SK-MEL-5 (cell line): ENCODE data around the gene TFAP2E. TPM values are rescaled to one million over a fixed set of nuclear protein-coding genes. Genes with fewer than 3 reads are reported as not detected.
A peak's percentile ranks its signal among the peaks of the same experiment; 100 is the strongest.

Experiments used
- DNase-seq: peaks from one replicate; pipeline ENCODE4 v3.0.0-alpha.2; 2016; ENCODE audit warnings: low read depth, low spot score
- in situ Hi-C: cut with HindIII; loops from 2 replicates; pipeline ENCODE4 v1.10.0; 2016; ENCODE audit warnings: low sequenced_read_pairs, high pct_unique_total_duplicates, low pct_unique_long_range_greater_than_20kb
- polyA plus RNA-seq, 2 experiments: library from polyadenylated mRNA; depleted of rRNA; stranded (reverse); fragments of >200 nt; gene quantifications; 2 replicates each; pipeline ENCODE4 v1.2.3, GENCODE V29; 2015
- total RNA-seq: library from RNA; depleted of rRNA; stranded (reverse); fragments of >200 nt; shearing (Covaris generic); gene quantifications from 2 replicates; pipeline ENCODE4 v1.2.3, GENCODE V29; 2014; rRNA removed

Gene TFAP2E
- total RNA-seq = 1.3 TPM in 2 replicates
- 1.5 and 2.4 TPM in 2 replicates for polyA plus RNA-seq (2015; cell fraction: cytosol; rRNA removed)
- 1.3 and 5.1 TPM in 2 replicates for polyA plus RNA-seq (2015; cell fraction: nucleus; rRNA removed)

DNA sequence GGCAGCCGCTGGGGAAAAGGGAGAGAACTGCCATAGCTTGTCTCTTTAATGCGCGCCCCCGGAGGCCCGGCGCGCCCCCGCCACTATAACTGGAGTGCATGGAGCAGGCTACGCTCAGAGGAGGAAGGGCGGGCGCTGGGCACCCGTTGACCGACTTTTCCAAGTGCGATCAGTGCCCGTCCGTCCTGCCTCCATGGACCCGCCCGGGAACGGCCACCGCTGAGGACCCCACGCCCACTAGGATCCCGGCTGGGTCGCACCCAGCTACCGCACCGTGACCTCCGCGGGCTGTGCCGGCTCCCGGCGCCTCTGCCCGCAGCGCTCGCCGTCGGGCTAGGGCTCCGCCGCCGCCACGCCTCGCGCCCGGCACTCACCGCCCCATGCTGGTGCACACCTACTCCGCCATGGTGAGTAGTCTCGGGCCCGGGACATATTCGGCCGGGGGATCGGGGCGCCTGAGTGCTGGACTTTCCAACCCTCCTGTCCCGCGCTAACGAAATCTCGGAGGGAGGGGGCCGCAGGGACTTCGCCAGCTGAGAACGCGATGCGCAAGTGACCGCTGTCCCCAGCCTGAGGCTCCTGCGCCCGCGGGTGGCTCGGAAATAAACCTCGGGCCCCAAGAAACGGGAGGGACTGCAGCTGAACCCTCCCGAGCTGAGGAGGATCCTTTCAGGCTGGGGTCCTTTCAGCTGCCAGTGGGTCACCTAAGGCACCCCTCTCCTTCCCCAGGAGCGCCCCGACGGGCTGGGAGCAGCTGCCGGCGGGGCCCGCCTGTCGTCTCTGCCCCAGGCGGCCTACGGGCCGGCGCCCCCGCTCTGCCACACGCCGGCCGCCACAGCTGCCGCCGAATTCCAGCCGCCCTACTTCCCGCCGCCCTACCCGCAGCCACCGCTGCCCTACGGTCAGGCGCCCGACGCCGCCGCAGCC lies at the start of gene TFAP2E:
TFAP2E (plus strand) TSS at position 117 of the 927 bp plus-strand sequence; CDS start at position 381, 264 bp downstream.
- in situ Hi-C loops = no loop called here
- DNase-seq = peak; percentile 60

DNA sequence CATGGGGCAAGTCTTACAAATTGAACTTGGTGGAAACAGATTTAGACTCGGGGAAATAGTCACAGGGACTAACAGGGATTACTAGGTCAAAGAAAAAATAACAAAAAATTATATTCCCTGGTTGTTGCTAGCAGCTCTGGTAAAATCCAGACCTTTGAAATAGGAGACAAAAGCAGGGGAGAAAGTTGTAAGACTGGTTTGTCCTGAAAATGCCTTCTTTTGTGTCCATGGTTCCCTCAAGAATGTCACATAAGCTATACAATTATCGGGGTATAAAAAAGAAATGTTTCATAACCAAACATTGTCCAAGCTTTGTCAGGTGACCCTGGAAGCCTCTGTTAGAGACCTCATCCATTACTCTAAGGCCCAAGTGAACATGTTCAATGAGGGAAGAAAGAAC lies 49.0 kb upstream of the TFAP2E start:
- no peak for DNase-seq
- in situ Hi-C loops = no loop called here

DNA sequence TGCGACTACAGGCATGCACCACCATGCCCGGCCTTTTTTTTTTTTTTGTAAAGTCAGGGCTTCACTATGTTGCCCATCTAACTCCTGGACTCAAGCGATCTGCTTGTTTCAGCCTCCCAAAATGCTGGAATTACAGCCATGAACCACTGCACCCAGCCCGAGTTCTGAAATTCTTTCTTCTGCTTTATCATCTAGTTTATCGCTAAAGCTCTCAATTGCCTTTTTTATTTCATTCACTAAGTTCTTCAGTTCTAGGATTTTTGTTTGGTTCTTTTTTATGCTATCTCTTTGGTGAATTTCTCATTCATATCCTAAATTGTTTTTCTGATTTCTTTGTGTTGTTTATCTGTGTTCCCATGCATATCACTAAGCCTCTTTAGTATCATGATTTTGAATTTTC lies 42.9 kb upstream of the TFAP2E start:
- DNase-seq = no peak
- in situ Hi-C loops = no loop called here

DNA sequence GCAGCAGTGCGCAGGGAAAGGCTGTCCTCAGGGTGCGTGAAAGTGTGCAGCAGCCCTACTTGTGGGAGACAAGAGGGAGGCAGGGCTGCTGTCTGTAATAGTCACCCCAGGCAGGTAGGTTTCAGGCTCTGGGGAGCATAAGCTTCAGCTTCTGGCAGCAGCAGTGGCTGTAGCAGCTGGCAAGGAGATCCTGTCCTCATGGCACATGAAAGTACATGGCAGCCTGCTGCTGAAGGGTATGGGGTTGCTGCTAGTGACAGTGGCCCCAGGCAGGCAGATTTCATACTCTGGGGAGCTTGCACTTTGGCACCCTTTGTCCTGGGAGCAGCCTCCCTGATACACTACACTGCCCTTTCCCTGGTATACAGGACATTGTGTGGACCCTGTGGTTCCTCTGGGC lies 42.2 kb upstream of the TFAP2E start:
- no peak for DNase-seq

DNA sequence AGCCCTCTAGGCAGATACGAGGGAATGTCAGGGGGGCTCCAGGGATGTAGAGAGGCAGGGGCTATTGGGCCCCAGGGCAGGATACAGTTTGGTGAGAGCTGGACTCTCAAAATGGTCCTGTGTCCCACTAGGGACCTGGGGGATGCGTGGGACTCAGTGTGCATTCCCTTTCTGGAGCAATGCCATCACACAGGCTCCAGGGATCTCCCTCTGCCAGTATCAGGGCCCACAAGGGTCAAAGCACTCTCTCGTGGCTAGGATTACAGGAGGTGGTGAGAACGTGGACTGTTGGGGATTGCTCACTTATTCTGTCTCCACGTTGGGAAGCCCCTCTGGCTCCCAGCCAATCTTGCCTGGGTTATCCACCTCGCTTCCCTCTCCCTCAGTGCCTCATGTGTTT lies 41.7 kb upstream of the TFAP2E start:
- in situ Hi-C loops = no loop called here
- DNase-seq = no peak

More for the DNA sequence above, 42.2 kb upstream of the TFAP2E start:
- in situ Hi-C loops = no loop called here

DNA sequence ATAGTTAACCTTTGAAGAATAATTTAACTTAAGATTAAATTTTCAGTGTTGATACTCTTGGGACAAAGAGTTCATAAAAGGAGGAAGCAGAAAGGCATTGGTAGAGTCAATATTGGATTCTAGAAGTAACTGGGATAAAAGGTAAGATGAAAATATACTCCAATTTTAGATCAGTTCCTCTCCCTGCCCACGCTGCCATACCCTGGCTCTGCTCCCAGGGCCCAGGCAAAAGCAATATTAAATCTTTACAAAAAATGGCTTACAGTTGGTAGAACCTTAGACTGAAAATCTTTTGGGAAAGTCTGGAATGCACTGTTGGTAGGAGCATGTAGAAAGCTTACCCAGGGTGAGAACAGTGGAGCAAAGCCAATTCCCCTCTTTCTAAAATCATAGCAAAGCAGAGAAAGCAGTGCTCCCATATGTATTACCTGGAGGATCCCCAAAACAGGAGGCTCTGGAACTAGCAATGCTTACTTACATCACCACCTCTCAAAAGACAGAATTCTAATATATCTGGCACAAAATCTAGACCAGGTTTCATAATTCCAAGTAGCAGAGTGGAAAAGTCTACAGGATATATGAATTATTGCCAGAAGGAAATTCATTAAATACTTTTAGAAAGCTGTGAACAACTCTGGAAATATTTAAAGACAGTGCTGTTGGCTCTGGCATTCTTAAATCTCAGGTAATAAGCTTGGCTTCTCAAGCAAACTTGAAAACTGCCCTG lies 40.5 kb upstream of the TFAP2E start:
- in situ Hi-C loops = no loop called here
- DNase-seq = no peak

DNA sequence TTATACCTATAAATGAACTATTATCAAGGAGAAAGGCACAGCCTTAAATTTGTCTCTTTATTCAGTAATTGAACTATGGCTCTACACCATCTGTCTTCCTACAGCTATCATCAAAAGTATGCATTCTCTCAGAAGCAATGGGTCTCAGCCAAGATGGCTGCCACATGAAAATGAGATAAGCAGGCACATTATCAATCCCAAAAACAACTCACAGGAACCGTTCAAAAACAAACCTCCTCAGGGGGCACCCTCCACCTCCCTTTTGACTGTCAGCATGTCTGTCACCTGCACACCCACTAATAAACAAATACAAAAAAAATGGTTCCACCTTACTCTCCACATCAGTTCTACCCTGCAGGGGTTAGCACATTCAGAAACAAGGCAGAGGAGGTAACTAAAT lies 39.5 kb upstream of the TFAP2E start:
- DNase-seq = no peak
- in situ Hi-C loops = no loop called here

DNA sequence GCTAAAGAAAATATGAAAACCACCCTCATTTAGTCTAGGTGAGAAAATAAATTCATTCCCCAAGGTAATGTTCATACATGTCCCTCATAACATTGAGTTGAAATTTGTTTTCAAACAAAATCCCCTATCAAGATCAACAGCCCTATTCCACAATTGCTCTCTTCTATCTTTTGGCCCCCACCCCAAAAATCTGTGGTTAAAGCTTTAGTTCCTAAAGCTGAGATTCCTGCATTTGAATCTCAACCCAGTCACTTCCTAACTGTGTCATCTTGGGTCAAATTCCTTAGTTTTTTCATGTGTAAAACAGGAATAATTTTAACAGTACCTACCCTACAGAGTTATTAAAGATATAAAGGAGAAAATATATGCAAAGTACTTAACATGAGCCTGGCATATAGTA lies 37.9 kb upstream of the TFAP2E start:
- in situ Hi-C loops = no loop called here
- no peak for DNase-seq

DNA sequence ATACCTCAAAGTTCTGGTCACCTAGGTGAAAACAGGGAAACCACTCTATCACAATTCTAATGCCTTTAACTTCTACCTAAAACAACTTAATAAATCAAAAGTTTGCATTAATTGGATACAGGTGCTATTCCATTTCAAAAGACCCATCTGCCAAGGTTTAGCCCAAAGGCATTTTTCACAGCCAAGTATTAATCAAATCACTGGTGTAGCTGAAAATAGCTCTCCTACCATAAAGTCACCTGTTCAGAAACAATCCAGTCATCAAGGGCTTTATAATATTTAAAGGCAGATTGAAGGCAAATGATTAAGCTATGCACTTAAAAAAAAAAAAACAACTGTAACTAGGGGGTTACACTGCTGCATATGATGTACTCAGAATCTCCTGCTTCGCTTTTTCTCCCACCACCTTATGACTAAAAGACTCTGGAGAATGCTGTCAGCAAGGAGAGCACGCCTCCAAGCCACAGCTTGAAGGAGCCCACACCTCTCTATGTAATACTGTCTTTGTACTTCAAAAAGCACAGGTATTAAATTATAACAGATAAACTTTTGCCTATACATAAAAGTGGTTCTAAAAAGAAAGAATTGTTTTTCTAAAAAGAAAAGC lies 36.5 kb upstream of the TFAP2E start:
- in situ Hi-C loops = no loop called here
- DNase-seq = no peak

DNA sequence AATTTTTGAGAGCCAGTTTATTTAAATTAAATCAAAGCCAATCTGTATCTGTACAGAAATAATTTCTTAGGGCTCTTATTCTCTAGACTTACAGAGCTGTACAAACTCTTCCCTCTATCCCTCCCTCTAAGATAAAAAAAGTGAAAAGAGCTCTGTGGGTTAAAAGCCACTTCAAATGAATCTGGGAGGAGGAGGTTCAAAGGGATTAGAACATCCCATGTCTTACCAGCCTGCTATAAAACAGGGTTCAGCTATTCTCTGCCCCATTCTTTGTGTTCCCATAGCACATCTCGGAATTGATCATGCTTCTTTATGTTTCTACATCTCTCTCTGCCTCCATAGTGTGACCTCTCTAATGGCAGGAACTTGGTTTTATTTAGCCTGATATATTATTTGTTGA lies 35.3 kb upstream of the TFAP2E start:
- in situ Hi-C loops = no loop called here
- no peak for DNase-seq

DNA sequence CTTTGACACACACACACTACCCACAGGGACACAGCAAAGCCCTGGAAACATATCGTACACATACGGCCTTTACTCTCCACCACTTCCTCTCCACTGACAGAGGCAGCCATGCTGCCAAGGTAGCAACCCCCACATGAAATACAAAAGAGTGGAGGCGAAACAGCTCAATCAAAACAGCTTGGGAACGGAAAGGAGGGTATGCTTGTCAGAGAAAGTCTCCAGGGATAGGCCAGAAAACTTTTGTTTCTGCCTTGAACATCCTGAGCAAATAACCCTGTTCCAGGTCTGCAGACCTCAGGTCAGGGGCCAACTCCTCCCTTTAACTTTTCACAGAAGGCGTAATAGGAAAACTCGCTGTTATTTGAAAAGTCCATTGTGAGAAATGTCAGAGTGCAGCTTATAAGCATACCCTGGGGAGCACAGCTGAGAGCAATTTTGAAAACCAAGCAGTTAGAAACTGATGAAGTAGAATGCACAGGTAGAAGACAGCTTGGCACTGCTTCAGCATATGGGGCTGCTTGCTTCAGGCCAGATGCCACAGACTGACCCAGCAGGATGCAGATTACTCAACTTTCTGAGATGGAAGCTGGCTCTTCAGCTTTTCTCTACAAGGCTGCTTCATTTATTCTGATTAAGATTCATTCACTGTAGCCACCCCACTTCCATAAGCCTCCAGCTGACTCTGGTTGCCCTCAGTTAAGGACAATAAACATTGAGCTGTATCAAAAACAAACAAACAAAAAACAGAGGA lies 33.9 kb upstream of the TFAP2E start:
- in situ Hi-C loops = no loop called here
- DNase-seq = no peak

DNA sequence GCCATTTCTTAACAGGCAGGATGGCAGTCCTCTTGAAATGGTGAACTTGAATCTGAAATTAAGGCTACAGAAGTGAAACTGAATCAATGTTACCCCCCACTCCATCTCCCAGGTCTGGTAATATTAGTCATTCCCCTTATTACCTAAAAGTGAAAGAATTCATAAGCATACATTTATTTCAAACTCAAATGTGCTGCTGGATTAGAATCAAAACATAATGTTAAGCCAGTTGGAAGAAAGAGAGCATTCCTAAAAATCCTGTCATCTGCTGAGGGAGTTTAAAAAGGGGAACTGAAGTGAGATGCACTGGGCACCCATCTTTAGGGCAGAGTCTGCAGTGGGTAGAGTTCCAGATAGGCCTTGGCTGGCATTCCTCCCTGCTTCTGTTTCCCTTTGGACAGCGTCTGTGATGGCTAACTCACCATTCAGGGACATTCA lies 33.3 kb upstream of the TFAP2E start:
- no peak for DNase-seq
- in situ Hi-C loops = no loop called here

DNA sequence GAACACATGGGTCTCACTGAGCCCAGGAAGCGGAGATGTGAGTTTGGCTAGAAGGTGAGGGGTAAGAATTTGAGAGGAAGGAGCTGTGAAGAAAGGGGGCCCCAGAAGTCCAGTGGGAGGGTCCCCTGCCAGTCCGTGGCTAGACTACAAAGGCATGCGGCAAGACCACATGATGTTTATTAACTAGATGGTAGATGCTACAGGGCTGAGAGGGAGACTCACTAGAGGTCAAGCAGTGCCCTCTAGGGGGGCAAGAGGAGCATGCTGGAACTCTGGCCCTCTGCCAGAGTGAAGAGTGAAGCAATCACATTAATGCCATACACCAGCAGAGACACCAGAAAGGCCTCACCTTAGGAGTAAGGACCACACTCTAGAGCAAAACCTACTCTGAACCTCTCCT lies 28.1 kb upstream of the TFAP2E start:
- peak; percentile 78 for DNase-seq
- in situ Hi-C loops = no loop called here

DNA sequence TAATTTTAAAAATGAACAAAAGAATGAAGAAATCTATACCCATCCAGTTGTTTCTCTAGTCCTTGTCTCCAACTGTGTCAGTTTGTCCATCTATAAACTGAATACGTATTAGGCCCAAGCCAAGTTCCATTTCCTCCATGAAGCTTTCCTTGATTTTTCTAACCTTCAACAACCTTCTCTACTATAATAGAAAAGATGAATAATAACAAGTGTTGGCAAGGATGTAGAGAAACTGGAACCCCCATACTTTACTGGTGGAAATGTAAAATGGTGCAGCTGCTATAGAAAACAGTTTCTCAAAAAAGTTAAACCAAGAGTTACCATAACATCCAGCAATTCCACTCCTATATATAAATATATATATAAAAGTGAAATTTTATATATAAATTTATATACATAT lies 26.5 kb upstream of the TFAP2E start:
- no peak for DNase-seq
- in situ Hi-C loops = no loop called here

DNA sequence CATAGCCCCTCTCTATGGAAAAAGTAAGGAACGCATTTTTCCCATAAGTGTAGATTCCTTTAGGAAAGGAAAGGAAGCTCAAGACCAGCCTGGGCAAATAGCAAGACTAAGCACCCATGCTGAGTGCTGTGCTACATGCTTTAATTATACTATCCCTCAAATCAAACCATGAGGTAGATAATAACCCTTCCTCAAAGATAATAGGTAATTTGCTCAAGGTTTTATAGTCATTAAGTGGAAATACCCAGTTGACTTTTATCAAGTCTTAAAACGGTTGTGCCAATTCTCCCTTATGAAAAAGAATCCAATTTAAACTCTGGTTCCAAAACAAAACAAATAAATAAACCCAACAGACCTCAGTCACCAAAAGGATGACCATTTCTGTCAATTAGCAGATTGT lies 19.3 kb upstream of the TFAP2E start:
- DNase-seq = no peak
- in situ Hi-C loops = no loop called here

DNA sequence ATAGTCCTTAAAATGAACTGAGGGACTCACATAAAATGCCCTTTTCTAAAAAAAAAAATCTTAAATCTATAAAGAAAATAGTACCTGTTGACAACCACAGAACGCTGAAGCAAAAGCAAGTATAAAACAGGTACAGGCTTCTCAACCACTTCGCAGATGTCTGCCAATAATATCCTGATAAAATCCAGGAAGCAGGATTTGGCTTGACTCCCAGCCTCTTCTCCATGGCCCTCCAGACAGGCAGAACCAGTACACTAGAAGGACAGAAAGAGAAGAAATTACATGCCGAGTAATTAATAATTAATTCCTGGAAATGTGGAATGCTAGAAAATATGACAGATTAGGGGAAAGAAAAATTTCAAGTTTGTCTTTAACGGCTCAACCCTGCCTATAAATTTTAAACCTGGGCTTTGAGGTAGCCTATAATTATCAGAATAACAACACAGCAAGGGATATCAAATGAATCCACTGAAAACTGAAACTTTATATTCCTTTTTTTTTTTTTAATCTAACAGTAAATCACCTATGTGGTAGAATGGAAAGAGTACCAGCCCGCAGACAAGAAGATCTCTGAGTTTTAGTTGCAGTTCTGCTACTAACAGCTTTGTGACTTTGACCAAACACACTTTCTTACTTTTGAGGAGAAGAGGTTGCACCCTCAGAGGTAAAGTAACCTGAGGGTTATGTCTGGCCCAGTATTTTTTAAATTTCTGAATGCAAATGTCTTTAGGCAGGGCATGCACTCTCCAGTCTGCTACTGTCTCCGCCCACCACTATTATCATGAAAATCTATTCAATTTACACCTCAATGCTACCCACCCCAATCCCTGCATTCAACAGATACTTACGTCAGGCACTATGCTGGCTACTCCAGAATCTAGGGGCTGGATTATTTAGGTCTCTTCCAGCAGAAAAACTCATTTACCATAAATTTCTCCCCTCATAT lies 18.6 kb upstream of the TFAP2E start:
- in situ Hi-C loops = no loop called here
- no peak for DNase-seq

DNA sequence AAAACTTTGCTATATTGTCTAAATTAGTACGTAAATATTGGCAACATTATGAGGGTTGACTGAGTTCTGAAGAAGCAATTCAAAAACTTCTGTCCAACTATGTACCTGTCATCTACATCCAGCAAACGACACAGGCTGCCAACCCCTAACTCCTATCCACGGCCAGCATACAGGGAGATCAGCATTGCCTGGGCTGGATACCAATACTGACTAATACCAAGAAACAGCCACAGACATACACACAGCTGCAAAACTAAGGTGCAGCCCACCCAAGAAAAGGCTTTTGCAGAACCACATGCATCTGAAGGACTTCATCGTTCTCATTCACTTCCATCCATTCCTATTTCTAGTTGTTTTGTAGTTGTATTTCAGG lies 17.9 kb upstream of the TFAP2E start:
- DNase-seq = no peak
- in situ Hi-C loops = no loop called here
